ENCODE results near the gene PPM1E. TPM values are rescaled to one million over a fixed set of nuclear protein-coding genes. Genes with fewer than 3 reads are reported as not detected.
"Not testable (repeated sequence)": the region's sequence is repeated elsewhere in the genome, so short reads cannot be mapped to it uniquely, and the experiment has no call there.

PPM1E gene
- polyA plus RNA-seq, 5 donors = 0.33 to 0.76 (median 0.50) TPM

GRCh38 chr17:58840820-58841612 is 85.4 kb downstream of the PPM1E start:
- no peak for DNase-seq

- not testable (repeated sequence) for DNase-seq
These were observed 90.8 kb downstream of the PPM1E start for GRCh38 chr17:58846413-58846812.

- not testable (repeated sequence) for DNase-seq
These were observed 94.5 kb downstream of the PPM1E start for GRCh38 chr17:58850106-58850505.

GRCh38 chr17:58865301-58865700 is 109.6 kb downstream of the PPM1E start:
- no peak for DNase-seq

GRCh38 chr17:58870747-58871146 is 115.1 kb downstream of the PPM1E start:
- no peak for DNase-seq

- DNase-seq = no peak
These were observed 118.3 kb downstream of the PPM1E start for GRCh38 chr17:58873926-58874325.

- DNase-seq = no peak
These were observed 119.6 kb downstream of the PPM1E start for GRCh38 chr17:58875261-58875660.

- no peak for DNase-seq
These were observed 128.5 kb downstream of the PPM1E start for GRCh38 chr17:58884161-58884560.

GRCh38 chr17:58886514-58886913 is 130.9 kb downstream of the PPM1E start:
- no peak for DNase-seq

- DNase-seq = no peak
These were observed 134.3 kb downstream of the PPM1E start for GRCh38 chr17:58889928-58890327.

- no peak for DNase-seq
These were observed 143.5 kb downstream of the PPM1E start for GRCh38 chr17:58899191-58899590.

GRCh38 chr17:58902322-58902721 is 146.7 kb downstream of the PPM1E start:
- no peak for DNase-seq

- DNase-seq = no peak
These were observed 156.2 kb downstream of the PPM1E start for GRCh38 chr17:58911741-58912343.

GRCh38 chr17:58913552-58913951 is 157.9 kb downstream of the PPM1E start:
- DNase-seq = no peak

GRCh38 chr17:58913971-58914769 is 158.5 kb downstream of the PPM1E start:
- no peak for DNase-seq

- DNase-seq = no peak
These were observed 161.6 kb downstream of the PPM1E start for GRCh38 chr17:58917228-58917627.

GRCh38 chr17:58918072-58918471 is 162.4 kb downstream of the PPM1E start:
- no peak for DNase-seq

GRCh38 chr17:58918884-58919283 is 163.2 kb downstream of the PPM1E start:
- DNase-seq = no peak

GRCh38 chr17:58920773-58921172 is 165.1 kb downstream of the PPM1E start:
- DNase-seq = no peak

GRCh38 chr17:58932956-58933355 is 177.3 kb downstream of the PPM1E start:
- DNase-seq = no peak

- DNase-seq = no peak
These were observed 180.6 kb downstream of the PPM1E start for GRCh38 chr17:58936295-58936694.

GRCh38 chr17:58944166-58944565 is 188.5 kb downstream of the PPM1E start:
- DNase-seq = no peak

- no peak for DNase-seq
These were observed 191.8 kb downstream of the PPM1E start for GRCh38 chr17:58947411-58947810.
